Fibroblast of mammary gland (primary cell): ENCODE measurements around the gene CKMT2.

ENCODE experiments used
- DNase-seq: peaks from one replicate; pipeline ENCODE4 v3.0.0-alpha.2; 2010; ENCODE audit warnings: low read depth
- H3K4me3 ChIP-seq: 2 replicates; pipeline ENCODE4 v1.5.1; 2011; ENCODE audit warnings: low read depth, mild to moderate bottlenecking, low read length, moderate library complexity; ENCODE audit not compliant: control insufficient read depth
- CTCF ChIP-seq: conservative IDR thresholded peaks from 2 replicates; pipeline ENCODE4 v1.5.1; 2011; ENCODE audit warnings: low read depth, low read length, inconsistent platforms; ENCODE audit not compliant: control insufficient read depth, insufficient read depth

CKMT2 gene

DNA sequence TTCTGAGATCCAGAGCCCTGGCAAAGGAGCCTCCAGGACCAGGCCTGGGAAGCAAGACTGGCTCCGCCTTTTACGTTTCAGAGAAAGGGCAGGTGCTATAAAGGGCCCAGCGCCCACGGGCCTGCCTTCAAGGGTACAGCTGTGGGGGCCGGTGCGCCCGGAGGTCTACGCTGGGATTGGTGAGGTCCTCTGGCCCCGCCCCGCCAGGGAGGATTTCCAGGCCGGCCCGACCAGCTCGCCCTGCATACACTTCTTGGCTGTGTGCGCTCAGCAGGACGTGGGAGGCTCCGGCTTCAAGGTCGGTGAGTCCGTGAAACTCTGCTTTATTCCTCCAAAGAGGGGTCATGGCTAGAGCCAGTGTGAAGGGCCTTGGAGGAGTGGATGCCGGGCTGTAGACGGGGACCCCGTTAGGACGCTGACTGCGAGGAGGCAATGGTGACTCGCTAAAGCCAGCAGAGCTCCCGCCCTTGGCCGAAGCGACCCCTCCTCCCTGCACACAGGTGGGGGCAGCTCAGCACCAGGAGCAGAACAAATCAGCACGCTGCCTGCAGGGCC lies at the start of gene CKMT2:
TSS of gene CKMT2 (plus strand) at position 243 of the 555 bp plus-strand sequence. CDS start 17,811 bp downstream, outside the sequence.
- peak; percentile 41 for DNase-seq
- peak within 1 kb of the TSS; percentile 35 for H3K4me3 ChIP-seq

GRCh38 chr5:81183811-81184748 lies 49.0 kb upstream of the CKMT2 start:
- no peak for TF ChIP-seq CTCF
- no peak for DNase-seq
- H3K4me3 ChIP-seq: no peak overlapping the region

More for the DNA sequence above, at the start of gene CKMT2:
- no peak for TF ChIP-seq CTCF

DNA sequence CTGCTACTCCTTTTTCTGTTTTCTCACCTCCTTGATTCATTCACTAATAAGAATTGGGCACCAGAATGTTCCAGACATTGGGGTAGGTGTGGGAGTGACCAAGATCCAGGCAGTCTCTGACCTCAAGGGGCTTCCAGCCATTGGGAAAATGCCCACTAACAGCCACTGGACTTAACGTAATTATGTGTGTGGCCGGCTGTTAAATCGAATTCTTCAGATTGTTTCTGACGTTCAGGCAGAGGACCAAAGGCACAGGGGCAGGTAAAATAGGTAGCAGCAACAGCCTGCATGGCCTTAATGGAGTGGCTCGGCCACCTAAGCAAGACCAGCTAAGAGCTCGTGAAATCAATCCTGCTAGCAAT lies 48.4 kb upstream of the CKMT2 start:
- TF ChIP-seq CTCF: no peak
- no peak overlapping the region for H3K4me3 ChIP-seq
- no peak for DNase-seq

DNA sequence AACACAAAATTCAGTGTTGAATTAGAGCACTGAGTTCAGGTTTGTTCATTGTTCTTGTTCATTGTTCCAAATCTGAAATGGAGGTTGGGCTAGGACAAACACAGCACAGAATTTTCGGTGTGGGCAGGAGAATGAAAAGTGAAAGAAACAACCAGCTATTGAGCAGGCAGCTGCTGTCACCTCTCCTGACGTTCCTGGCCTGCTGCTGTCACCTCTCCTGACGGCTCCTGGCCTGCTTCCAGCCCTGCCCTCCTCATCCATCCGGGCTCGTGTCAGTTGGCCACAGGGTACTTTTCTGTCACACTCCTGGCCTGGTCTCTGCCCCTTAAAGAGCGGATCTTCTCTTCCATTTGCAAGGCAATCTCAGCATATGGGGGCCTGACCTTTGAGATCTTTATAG lies 45.2 kb upstream of the CKMT2 start:
- DNase-seq: no peak
- H3K4me3 ChIP-seq: no peak overlapping the region
- TF ChIP-seq CTCF: no peak

DNA sequence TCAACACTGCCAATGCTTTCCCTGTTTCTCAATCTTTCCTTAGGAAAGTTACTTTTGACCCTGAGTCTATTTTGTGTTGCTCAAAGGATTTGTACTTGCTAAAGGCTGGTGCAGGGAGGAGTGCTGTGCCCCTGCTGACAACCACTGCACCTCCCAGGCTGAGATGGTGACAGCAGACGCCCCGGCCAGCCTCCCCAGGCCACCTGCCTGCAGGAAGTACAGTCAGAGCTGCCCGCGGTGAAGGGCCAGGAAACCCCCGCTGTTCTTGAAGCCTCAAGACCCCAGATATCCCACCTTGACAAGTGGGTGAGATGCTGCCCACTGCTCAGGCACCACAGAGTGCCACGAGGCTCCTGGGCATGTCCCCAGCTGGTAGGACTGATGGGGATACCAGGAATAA lies 44.2 kb upstream of the CKMT2 start:
- TF ChIP-seq CTCF: no peak
- no peak for DNase-seq
- H3K4me3 ChIP-seq: no peak overlapping the region

DNA sequence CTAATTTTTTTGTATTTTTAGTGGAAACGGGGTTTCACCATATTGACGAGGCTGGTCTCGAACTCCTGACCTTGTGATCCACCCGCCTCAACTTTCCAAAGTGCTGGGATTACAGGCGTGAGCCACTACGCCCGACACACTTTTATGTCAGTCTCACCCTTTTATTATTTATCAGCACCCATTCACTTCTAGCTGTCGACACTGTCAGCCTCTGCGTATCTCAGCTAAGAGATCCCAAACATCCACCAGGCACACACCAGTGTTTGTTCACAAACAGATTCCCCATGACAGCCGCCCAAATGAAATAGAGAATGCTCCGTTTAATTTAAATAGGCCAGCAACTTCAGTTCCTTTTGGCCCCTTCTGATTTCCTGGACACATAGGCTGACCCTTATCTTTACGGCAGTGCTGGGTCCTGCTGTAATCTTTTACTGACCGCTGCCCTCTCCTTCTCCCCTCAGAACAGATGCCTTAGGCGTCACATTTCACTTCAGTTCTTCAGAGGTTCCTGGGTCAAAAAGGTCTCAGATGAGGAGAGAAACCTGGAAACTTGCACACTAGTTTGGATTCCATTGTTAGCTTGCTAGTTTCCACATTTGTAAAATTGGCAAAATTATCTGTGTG lies 43.1 kb upstream of the CKMT2 start:
- DNase-seq: no peak
- H3K4me3 ChIP-seq: no peak overlapping the region
- no peak for TF ChIP-seq CTCF
